T-helper 2 cell treated with Interferon-gamma antibody and Interleukin-4, amounts not matched to agents 100 ng/mL and 5 ng/mL, for 36 hours (primary cell): ENCODE data around the gene COL7A1. TPM values are rescaled to one million over a fixed set of nuclear protein-coding genes. Genes with fewer than 3 reads are reported as not detected.
"Not testable (repeated sequence)": the region's sequence is repeated elsewhere in the genome, so short reads cannot be mapped to it uniquely, and the experiment has no call there.

Source experiments
- intact Hi-C: fragments of 100-400 bp; cut with micrococcal nuclease; formaldehyde crosslinking; loops from one replicate; pipeline ENCODE4 v1.15.1; 2023
- total RNA-seq: library from RNA; stranded (reverse); gene quantifications from 2 replicates; pipeline ENCODE4 v1.2.3, GENCODE V29; 2022

Gene COL7A1
- total RNA-seq, 1 donor from 2014 or later, result 1.5 TPM

- intact Hi-C loops, result no loop called here
These were observed 30.5 kb downstream of the COL7A1 start for GRCh38 chr3:48564667-48565066.

GRCh38 chr3:48564022-48564421 lies 31.1 kb downstream of the COL7A1 start:
- intact Hi-C loops, result no loop called here

GRCh38 chr3:48563382-48563918 lies 31.7 kb downstream of the COL7A1 start, which contains the start of gene UCN2:
Gene UCN2, minus strand, starts transcription at chr3:48563781. Its CDS starts 657 bp downstream, at chr3:48563124.
- intact Hi-C loops, result no loop called here

- intact Hi-C loops, result no loop called here
These were observed 32.6 kb downstream of the COL7A1 start for GRCh38 chr3:48562367-48563095.

GRCh38 chr3:48561045-48561736 lies 33.9 kb downstream of the COL7A1 start:
- intact Hi-C loops, result no loop called here

GRCh38 chr3:48560648-48561018 lies 34.5 kb downstream of the COL7A1 start:
- intact Hi-C loops, result no loop called here

GRCh38 chr3:48558493-48559134 lies 36.5 kb downstream of the COL7A1 start:
- intact Hi-C loops, result loop anchor here (1.0 to 5.0 kb wide), 5 partner anchors 77 to 1739 kb away; partner anchors contain the start of genes CDC25A, HYAL3, NAA80 and SLC26A6

- intact Hi-C loops, result loop anchor here (1.0 to 5.0 kb wide), 8 partner anchors 9 to 1740 kb away; partner anchors contain the start of genes CCDC51, HYAL3, IP6K2 and NAA80
These were observed 38.1 kb downstream of the COL7A1 start, which contains the start of gene PFKFB4 for GRCh38 chr3:48556796-48557626. Gene PFKFB4, minus strand, starts transcription at chr3:48556803. Its CDS starts 26 bp downstream, at chr3:48556777.

GRCh38 chr3:48555949-48556795 lies 39.0 kb downstream of the COL7A1 start:
- intact Hi-C loops, result loop anchor here (1.0 to 5.0 kb wide), 7 partner anchors 8 to 1741 kb away; partner anchors contain the start of genes CCDC51, HYAL3, IP6K2 and NAA80

GRCh38 chr3:48555231-48555948 lies 39.7 kb downstream of the COL7A1 start:
- intact Hi-C loops, result loop anchor here (5.0 kb wide), 2 partner anchors 102 to 1742 kb away; partner anchors contain the start of genes HYAL3 and NAA80

GRCh38 chr3:48553886-48554845 lies 41.0 kb downstream of the COL7A1 start:
- intact Hi-C loops, result no loop called here

GRCh38 chr3:48553361-48553760 lies 41.8 kb downstream of the COL7A1 start:
- intact Hi-C loops, result no loop called here

GRCh38 chr3:48552111-48552951 lies 42.8 kb downstream of the COL7A1 start:
- intact Hi-C loops, result no loop called here

GRCh38 chr3:48551651-48552050 lies 43.5 kb downstream of the COL7A1 start:
- intact Hi-C loops, result not testable (repeated sequence)

- intact Hi-C loops, result loop anchor here (1.0 to 5.0 kb wide), 7 partner anchors 7 to 276 kb away; partner anchors contain the start of genes ATRIP and PFKFB4
These were observed 46.1 kb downstream of the COL7A1 start for GRCh38 chr3:48548729-48549705.
